HCT116 (cell line): ENCODE measurements around the gene CDKN1C.

ENCODE experiments used
- CEBPB ChIP-seq: IDR thresholded peaks from 2 replicates; pipeline ENCODE4 v1.6.1; 2012; ENCODE audit warnings: low read depth
- EZH2 ChIP-seq: fragments of 200-600 bp; sonication (generic); IDR thresholded peaks from 2 replicates; pipeline ENCODE4 v1.6.1; 2017; ENCODE audit warnings: antibody characterized with exemption, mixed run types
- EZH2phosphoT487 ChIP-seq: fragments of 200-600 bp; IDR thresholded peaks from 2 replicates; pipeline ENCODE4 v1.6.1; 2018; ENCODE audit warnings: antibody characterized with exemption, borderline replicate concordance
- SRF ChIP-seq: IDR thresholded peaks from 2 replicates; pipeline ENCODE4 v1.6.1; 2012; ENCODE audit warnings: low read depth
- TF ChIP-seq, protein P1 (sequence below), 3 experiments: fragments of 200-600 bp in 1 of 3; sonication (generic) in 1 of 3; IDR thresholded peaks in 2 of 3; conservative IDR thresholded peaks in 1 of 3; 2 replicates each; pipeline ENCODE4 v1.5.1; 2012 to 2017; ENCODE audit warnings: low read depth in 2 of 3, low read length in 2 of 3, antibody characterized with exemption in 1 of 3, borderline replicate concordance in 1 of 3, control low read depth in 1 of 3, mild to moderate bottlenecking in 1 of 3, mixed read lengths in 1 of 3, mixed run types in 1 of 3, moderate library complexity in 1 of 3; ENCODE audit not compliant: insufficient read depth in 1 of 3

DNA sequence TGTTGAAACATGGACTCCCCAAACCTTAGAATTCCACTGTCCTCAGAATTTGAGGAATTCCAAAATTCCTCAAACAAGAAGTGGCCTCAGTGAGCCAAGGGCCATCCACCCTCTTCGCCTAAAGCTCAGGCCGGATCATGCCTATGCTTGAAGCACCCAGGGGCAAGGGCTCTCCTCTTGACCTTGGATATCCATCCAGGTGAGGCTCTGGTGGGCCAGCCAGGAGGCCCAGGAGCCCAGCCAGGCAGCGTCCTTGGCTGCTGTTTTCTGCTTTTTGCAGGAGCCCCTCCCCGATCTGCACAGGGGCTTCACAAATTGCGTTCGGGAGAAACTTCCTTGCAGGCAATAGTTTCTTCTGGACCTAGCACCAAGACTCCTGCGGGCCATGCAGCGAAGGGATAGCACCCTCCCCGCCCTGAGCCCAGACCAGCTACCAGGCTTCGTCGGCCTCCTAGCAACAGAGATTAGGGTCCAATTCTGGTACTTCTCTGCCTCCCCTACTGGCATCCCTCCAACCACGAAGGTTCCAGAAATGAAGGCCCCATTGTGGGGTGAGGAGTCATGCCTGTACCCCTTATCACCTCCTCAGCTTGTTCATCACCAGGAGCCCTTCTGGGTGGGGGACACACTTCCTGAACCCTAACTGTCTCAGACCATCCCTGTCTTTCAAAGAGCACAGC is 41.7 kb upstream of the CDKN1C start:
- no peak for TF ChIP-seq SRF
- TF ChIP-seq EZH2: no peak
- TF ChIP-seq, protein P1, sequence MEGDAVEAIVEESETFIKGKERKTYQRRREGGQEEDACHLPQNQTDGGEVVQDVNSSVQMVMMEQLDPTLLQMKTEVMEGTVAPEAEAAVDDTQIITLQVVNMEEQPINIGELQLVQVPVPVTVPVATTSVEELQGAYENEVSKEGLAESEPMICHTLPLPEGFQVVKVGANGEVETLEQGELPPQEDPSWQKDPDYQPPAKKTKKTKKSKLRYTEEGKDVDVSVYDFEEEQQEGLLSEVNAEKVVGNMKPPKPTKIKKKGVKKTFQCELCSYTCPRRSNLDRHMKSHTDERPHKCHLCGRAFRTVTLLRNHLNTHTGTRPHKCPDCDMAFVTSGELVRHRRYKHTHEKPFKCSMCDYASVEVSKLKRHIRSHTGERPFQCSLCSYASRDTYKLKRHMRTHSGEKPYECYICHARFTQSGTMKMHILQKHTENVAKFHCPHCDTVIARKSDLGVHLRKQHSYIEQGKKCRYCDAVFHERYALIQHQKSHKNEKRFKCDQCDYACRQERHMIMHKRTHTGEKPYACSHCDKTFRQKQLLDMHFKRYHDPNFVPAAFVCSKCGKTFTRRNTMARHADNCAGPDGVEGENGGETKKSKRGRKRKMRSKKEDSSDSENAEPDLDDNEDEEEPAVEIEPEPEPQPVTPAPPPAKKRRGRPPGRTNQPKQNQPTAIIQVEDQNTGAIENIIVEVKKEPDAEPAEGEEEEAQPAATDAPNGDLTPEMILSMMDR (IDR thresholded peaks at IDR 0.05 in 2 of 3, conservative IDR thresholded peaks at IDR 0.05 in 1 of 3; ENCODE audit: borderline replicate concordance in 1 of 3, insufficient read depth in 1 of 3, low read depth in 2 of 3, low read length in 2 of 3): no peak
- no peak for TF ChIP-seq CEBPB
- no peak for TF ChIP-seq EZH2phosphoT487
